Choroid plexus epithelial cell (primary cell): ENCODE data around the gene SPATA31C1.
"Not testable (repeated sequence)": the region's sequence is repeated elsewhere in the genome, so short reads cannot be mapped to it uniquely, and the experiment has no call there.

Experiments used
- DNase-seq: peaks from one replicate; pipeline ENCODE4 v3.0.0-alpha.2; 2010; ENCODE audit warnings: low read depth
- H3K4me3 ChIP-seq: 2 replicates; pipeline ENCODE4 v1.5.1; 2011; ENCODE audit warnings: low read depth, mild to moderate bottlenecking, control low read depth, low read length, moderate library complexity
- CTCF ChIP-seq: conservative IDR thresholded peaks from 2 replicates; pipeline ENCODE4 v1.5.1; 2011; ENCODE audit warnings: low read depth, mild to moderate bottlenecking, control low read depth, inconsistent platforms, low read length, moderate library complexity

The SPATA31C1 gene

DNA sequence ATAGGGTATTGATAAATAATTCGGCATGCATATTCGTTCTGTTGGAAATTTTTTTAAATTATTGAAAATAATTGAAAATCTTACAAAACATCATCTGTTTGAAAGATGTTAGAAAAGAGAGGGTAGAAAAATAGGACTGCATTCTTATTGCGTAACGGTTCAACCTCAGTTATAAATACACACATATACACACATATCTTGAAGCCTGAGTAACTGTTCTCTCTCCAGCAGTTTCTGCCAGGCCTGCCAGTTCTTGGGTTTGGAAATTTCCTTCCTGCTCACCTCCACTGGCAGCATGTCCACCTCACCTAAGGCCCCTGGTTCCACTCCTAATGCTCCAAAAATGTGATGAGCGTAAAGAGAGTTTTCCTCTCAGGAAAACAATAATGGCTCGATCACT, 26.0 kb upstream of the SPATA31C1 start:
- DNase-seq, result peak; percentile 57
- no peak for TF ChIP-seq CTCF
- no peak overlapping the region for H3K4me3 ChIP-seq

- no peak for TF ChIP-seq CTCF
- no peak overlapping the region for H3K4me3 ChIP-seq
- no peak for DNase-seq
Measured at GRCh38 chr9:87892956-87893355, 24.8 kb upstream of the SPATA31C1 start.

GRCh38 chr9:87894998-87895625, 22.6 kb upstream of the SPATA31C1 start:
- no peak overlapping the region for H3K4me3 ChIP-seq
- TF ChIP-seq CTCF, result peak; percentile 17
- no peak for DNase-seq

DNA sequence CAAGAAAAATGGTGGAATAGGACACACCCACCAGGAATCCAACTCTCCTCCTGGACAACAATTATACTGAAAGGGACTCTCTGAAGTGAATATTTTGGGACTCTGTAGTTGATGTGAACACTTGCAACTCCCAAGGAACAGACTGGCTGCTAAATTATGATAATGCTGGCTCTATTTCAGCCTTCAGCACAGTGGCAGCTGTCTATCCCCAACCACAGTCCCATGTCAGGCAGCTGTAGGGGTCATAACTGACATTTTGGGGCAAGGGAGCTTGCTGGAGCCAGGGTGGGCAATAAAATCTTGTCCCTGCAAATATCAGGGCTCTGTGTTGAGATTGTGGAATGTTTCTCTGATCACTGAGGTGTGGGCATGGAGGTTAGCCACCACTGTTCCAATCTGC, 20.9 kb upstream of the SPATA31C1 start:
- TF ChIP-seq CTCF, result no peak
- no peak overlapping the region for H3K4me3 ChIP-seq
- DNase-seq, result no peak

DNA sequence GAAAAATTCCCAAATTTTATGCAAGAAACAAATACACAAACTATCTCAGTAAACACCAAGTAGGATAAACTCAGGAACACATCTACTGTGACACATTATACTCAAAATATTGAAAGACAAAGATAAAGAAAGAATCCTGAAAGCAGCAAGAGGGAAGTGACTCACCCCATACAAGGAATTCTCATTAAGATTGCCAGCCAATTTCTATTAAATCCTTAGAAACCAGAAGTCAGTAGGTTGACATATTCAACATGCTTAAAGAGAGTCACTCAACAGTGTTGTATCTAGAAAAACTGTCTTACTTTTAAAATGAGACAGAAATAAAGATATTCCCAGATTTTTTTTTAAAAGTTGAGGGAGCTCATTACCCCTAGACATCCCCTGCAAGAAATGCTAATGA, 19.6 kb upstream of the SPATA31C1 start:
- no peak for TF ChIP-seq CTCF
- H3K4me3 ChIP-seq, result no peak overlapping the region
- peak; percentile 44 for DNase-seq

DNA sequence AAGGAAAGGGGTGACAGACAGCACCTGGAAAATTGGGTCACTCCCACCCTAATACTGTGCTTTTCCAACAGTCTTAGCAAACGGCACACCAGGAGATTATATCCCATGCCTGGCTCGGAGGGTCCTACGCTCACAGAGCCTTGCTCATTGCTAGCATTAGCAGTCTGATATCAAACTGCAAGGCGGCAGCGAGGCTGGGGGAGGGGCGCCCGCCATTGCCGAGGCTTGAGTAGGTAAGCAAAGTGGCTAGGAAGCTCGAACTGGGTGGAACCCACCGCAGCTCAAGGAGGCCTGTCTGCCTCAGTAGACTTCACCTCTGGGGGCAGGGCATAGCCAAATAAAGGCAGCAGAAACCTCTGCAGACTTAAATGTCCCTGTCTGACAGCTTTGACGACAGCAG, 15.4 kb upstream of the SPATA31C1 start:
- not testable (repeated sequence) for DNase-seq, H3K4me3 ChIP-seq

- TF ChIP-seq CTCF, result no peak
- no peak overlapping the region for H3K4me3 ChIP-seq
- DNase-seq, result no peak
Measured at GRCh38 chr9:87909310-87910041, 8.3 kb upstream of the SPATA31C1 start.
